GM12873 (cell line): ENCODE data around the gene PTPRK.

ENCODE experiments used
- CTCF ChIP-seq: IDR thresholded peaks from 2 replicates; pipeline ENCODE4 v1.5.1; 2012; ENCODE audit warnings: low read depth, mild to moderate bottlenecking, moderate library complexity, low read length, control low read depth; ENCODE audit not compliant: insufficient read depth; ENCODE audit errors: missing control alignments

The PTPRK gene

GRCh38 chr6:128455959-128456358 is 64.4 kb downstream of the PTPRK start:
- no peak for TF ChIP-seq CTCF

DNA sequence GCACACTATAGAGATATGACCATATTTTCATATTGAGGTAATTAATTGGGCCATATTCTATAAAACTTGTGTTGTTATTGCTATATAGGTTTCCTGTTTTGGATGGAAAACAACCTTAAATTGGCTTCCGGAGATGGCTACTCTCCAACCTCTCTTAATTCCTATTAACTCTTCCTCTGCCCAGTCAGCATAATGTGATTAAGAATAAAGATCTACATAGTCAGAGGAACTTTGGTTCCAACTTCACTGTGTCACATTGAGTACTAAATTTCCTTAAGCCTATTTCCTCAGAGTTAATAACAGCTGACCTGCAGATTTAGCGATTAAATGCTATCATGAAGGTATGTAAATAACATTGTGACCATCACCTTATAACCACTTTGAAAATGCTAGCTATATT is 67.7 kb downstream of the PTPRK start:
- no peak for TF ChIP-seq CTCF

- TF ChIP-seq CTCF: no peak
Measured at GRCh38 chr6:128446497-128446896, 73.9 kb downstream of the PTPRK start.

DNA sequence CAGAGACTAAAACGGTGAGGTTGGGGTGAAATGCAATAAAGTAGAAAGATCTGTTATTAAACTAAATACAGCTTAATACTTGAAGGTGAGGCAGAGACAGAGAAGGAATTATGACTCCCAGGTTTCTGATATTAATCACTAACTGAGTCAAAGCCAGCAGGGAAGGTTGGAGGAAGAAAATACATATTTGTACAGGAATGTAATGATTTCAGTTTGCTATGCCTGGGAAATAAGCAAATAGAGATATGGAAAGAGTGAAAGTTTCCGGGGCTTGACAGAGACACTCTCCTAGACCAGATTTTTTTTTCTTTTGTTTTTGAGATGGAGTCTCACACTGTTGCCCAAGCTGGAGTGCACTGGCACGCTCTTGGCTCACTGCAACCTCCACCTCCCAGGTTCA is 76.8 kb downstream of the PTPRK start:
- no peak for TF ChIP-seq CTCF

GRCh38 chr6:128439627-128440026 is 80.8 kb downstream of the PTPRK start:
- TF ChIP-seq CTCF: no peak

DNA sequence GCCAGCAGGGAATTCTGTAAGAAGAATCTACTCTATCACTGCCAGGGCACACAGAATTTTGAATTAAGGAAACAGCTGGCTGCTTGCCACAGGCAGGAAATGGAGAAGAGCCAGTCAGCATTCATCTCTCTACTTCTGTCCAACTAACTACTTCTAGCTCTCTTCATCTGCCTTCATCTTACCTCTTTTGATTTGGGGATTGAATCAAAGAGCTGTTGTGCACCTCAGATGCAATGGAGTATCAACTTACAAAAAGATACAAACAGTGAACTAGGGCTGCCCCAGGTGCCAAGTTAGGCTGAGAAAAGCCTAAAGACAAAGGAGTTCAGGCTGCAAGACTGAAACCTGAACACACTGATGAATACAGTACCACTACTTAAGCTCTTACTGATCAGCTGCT is 82.0 kb downstream of the PTPRK start:
- TF ChIP-seq CTCF: no peak

GRCh38 chr6:128437685-128438084 is 82.7 kb downstream of the PTPRK start:
- TF ChIP-seq CTCF: no peak

DNA sequence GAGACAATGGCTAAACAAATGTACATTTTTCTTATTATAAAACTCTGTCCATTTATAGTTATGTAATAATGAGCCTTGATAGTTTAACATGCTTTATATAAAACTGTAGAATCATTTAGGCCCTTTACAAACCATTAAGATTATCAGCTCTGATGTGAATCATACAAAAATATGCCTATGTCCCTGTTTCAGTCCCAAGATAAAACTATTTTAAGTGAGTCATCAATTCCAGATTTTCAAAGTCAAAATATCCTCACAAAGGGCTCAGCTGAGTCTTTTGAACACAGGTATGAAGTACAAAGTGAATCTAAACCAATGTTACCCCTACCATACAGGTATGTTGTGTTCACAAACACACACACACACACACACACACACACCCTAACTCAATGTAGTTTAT is 88.0 kb downstream of the PTPRK start:
- TF ChIP-seq CTCF: no peak
